ENCODE results near the gene COPS3. TPM values are rescaled to one million over a fixed set of nuclear protein-coding genes. Genes with fewer than 3 reads are reported as not detected.

Gene COPS3
- total and polyA plus RNA-seq, 2 experiments from 2014 or later, result 108 to 121 TPM

DNA sequence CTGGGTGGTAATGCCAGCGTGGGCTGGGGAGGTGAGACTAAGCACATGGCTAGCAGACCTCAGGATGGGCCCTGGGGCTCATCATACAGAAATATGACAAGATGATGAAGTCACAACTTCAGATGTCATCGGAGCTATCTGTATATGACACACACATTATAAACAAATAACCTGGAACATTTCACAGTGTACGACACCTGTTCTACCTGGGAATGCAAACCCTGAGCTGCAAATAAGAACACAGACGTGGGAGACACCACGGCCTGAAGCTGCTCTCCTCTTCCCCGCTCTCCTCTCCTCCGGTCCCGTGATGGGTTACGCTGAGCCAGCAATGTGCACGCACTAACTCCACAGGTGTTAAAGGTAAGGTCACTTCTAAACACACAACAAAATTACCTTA lies 79.8 kb downstream of the COPS3 start:
- no peaks in the 10 kb centered on the region for H3K36me3 Mint-ChIP-seq (ENCODE audit: low read depth)
- peaks cover 12% of the 10 kb centered on the region for H3K27me3 Mint-ChIP-seq (ENCODE audit: insufficient read depth, low read depth, poor library complexity)
- Histone ChIP-seq H3F3A (replicated peaks; ENCODE audit: low read depth) (no peaks in the 10 kb centered on the region; the same call in 1 of the 2 replicates), H3K4me1 (ENCODE audit: insufficient read depth) (no peaks in the 10 kb centered on the region), H3K4me3 (no peak overlapping the region), H2AFZ (no peak overlapping the region), H3K79me2 (replicated peaks; ENCODE audit: insufficient read depth) (no peaks in the 10 kb centered on the region), H3K27me3 (ENCODE audit: insufficient read depth) (no peaks in the 10 kb centered on the region), H3K27ac (ENCODE audit: low read depth) (no peak overlapping the region), H3K9me2 (ENCODE audit: insufficient read depth) (no peaks in the 10 kb centered on the region), H4K20me1 (replicated peaks; ENCODE audit: insufficient read depth) (no peaks in the 10 kb centered on the region), H3K36me3 (ENCODE audit: insufficient read depth) (no peaks in the 10 kb centered on the region), H3K4me2 (no peak overlapping the region)
- H3K4me3 Mint-ChIP-seq, result no peak overlapping the region
- no peaks in the 10 kb centered on the region for H3K9me3 Mint-ChIP-seq
- ATAC-seq (no peak), DNase-seq (ENCODE audit: low spot score) (no peak)
- no peaks in the 10 kb centered on the region; the same call in 2 of the 3 replicates for H3K4me1 Mint-ChIP-seq
- no peak overlapping the region for H3K27ac Mint-ChIP-seq
- TF ChIP-seq EZH2 (IDR thresholded peaks at IDR 0.05; ENCODE audit: low read depth, unreplicated experiment), result no peak
- no peak for TF ChIP-seq ZNF331 (CRISPR knock-in tag; IDR thresholded peaks at IDR 0.05; ENCODE audit: low read depth)
- TF ChIP-seq STAT1 (IDR thresholded peaks at IDR 0.05; ENCODE audit: unreplicated experiment), result no peak
- TF ChIP-seq POLR2AphosphoS5 (IDR thresholded peaks at IDR 0.05; ENCODE audit: low read depth), result no peak
- no peak for TF ChIP-seq JUNB (IDR thresholded peaks at IDR 0.05; ENCODE audit: unreplicated experiment)
- TF ChIP-seq CREB1 (CRISPR knock-in tag; IDR thresholded peaks at IDR 0.05; ENCODE audit: low read depth), result no peak
- TF ChIP-seq, protein P1, sequence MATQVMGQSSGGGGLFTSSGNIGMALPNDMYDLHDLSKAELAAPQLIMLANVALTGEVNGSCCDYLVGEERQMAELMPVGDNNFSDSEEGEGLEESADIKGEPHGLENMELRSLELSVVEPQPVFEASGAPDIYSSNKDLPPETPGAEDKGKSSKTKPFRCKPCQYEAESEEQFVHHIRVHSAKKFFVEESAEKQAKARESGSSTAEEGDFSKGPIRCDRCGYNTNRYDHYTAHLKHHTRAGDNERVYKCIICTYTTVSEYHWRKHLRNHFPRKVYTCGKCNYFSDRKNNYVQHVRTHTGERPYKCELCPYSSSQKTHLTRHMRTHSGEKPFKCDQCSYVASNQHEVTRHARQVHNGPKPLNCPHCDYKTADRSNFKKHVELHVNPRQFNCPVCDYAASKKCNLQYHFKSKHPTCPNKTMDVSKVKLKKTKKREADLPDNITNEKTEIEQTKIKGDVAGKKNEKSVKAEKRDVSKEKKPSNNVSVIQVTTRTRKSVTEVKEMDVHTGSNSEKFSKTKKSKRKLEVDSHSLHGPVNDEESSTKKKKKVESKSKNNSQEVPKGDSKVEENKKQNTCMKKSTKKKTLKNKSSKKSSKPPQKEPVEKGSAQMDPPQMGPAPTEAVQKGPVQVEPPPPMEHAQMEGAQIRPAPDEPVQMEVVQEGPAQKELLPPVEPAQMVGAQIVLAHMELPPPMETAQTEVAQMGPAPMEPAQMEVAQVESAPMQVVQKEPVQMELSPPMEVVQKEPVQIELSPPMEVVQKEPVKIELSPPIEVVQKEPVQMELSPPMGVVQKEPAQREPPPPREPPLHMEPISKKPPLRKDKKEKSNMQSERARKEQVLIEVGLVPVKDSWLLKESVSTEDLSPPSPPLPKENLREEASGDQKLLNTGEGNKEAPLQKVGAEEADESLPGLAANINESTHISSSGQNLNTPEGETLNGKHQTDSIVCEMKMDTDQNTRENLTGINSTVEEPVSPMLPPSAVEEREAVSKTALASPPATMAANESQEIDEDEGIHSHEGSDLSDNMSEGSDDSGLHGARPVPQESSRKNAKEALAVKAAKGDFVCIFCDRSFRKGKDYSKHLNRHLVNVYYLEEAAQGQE (IDR thresholded peaks at IDR 0.05; ENCODE audit: unreplicated experiment), result no peak
- TF ChIP-seq, protein P2, sequence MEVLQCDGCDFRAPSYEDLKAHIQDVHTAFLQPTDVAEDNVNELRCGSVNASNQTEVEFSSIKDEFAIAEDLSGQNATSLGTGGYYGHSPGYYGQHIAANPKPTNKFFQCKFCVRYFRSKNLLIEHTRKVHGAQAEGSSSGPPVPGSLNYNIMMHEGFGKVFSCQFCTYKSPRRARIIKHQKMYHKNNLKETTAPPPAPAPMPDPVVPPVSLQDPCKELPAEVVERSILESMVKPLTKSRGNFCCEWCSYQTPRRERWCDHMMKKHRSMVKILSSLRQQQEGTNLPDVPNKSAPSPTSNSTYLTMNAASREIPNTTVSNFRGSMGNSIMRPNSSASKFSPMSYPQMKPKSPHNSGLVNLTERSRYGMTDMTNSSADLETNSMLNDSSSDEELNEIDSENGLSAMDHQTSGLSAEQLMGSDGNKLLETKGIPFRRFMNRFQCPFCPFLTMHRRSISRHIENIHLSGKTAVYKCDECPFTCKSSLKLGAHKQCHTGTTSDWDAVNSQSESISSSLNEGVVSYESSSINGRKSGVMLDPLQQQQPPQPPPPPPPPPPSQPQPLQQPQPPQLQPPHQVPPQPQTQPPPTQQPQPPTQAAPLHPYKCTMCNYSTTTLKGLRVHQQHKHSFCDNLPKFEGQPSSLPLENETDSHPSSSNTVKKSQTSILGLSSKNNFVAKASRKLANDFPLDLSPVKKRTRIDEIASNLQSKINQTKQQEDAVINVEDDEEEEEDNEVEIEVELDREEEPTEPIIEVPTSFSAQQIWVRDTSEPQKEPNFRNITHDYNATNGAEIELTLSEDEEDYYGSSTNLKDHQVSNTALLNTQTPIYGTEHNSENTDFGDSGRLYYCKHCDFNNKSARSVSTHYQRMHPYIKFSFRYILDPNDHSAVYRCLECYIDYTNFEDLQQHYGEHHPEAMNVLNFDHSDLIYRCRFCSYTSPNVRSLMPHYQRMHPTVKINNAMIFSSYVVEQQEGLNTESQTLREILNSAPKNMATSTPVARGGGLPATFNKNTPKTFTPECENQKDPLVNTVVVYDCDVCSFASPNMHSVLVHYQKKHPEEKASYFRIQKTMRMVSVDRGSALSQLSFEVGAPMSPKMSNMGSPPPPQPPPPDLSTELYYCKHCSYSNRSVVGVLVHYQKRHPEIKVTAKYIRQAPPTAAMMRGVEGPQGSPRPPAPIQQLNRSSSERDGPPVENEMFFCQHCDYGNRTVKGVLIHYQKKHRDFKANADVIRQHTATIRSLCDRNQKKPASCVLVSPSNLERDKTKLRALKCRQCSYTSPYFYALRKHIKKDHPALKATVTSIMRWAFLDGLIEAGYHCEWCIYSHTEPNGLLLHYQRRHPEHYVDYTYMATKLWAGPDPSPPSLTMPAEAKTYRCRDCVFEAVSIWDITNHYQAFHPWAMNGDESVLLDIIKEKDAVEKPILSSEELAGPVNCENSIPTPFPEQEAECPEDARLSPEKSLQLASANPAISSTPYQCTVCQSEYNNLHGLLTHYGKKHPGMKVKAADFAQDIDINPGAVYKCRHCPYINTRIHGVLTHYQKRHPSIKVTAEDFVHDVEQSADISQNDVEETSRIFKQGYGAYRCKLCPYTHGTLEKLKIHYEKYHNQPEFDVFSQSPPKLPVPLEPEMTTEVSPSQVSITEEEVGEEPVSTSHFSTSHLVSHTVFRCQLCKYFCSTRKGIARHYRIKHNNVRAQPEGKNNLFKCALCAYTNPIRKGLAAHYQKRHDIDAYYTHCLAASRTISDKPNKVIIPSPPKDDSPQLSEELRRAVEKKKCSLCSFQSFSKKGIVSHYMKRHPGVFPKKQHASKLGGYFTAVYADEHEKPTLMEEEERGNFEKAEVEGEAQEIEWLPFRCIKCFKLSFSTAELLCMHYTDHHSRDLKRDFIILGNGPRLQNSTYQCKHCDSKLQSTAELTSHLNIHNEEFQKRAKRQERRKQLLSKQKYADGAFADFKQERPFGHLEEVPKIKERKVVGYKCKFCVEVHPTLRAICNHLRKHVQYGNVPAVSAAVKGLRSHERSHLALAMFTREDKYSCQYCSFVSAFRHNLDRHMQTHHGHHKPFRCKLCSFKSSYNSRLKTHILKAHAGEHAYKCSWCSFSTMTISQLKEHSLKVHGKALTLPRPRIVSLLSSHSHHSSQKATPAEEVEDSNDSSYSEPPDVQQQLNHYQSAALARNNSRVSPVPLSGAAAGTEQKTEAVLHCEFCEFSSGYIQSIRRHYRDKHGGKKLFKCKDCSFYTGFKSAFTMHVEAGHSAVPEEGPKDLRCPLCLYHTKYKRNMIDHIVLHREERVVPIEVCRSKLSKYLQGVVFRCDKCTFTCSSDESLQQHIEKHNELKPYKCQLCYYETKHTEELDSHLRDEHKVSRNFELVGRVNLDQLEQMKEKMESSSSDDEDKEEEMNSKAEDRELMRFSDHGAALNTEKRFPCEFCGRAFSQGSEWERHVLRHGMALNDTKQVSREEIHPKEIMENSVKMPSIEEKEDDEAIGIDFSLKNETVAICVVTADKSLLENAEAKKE (CRISPR knock-in tag; IDR thresholded peaks at IDR 0.05), result no peak
- TF ChIP-seq, protein P3, sequence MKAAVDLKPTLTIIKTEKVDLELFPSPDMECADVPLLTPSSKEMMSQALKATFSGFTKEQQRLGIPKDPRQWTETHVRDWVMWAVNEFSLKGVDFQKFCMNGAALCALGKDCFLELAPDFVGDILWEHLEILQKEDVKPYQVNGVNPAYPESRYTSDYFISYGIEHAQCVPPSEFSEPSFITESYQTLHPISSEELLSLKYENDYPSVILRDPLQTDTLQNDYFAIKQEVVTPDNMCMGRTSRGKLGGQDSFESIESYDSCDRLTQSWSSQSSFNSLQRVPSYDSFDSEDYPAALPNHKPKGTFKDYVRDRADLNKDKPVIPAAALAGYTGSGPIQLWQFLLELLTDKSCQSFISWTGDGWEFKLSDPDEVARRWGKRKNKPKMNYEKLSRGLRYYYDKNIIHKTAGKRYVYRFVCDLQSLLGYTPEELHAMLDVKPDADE (IDR thresholded peaks at IDR 0.05), result no peak
- TF ChIP-seq EZH2phosphoT487 (IDR thresholded peaks at IDR 0.05; ENCODE audit: unreplicated experiment), result no peak
